Psoas muscle (tissue), 8 donors: ENCODE data around the gene COL25A1. TPM values are rescaled to one million over a fixed set of nuclear protein-coding genes. Genes with fewer than 3 reads are reported as not detected.
A peak's percentile ranks its signal among the peaks of the same experiment; 100 is the strongest.

Source experiments
- ATAC-seq, 4 donors: fragments of 200-7000 bp; cut with Tn5 transposase; one replicate each; pipeline ENCODE4 v1.9.1; 2020; ENCODE audit warnings: moderate library complexity in 3 of 4, mild to moderate bottlenecking in 2 of 4
- DNase-seq, 2 donors: peaks; one replicate each; pipeline ENCODE4 v3.0.0-alpha.2; 2020
- H3K27ac ChIP-seq: fragments of 200-600 bp; one replicate; pipeline ENCODE4 v1.8.0; 2022
- H3K27me3 ChIP-seq, 3 donors: fragments of 200-600 bp in 1 of 3; one replicate each; pipeline versions ENCODE4 v1.6.1 to v1.8.0; 2013 to 2022; ENCODE audit warnings: low read length in 2 of 3, mild to moderate bottlenecking in 2 of 3, moderate library complexity in 1 of 3; ENCODE audit not compliant: insufficient read depth in 3 of 3
- H3K36me3 ChIP-seq, 2 donors: fragments of 200-600 bp in 1 of 2; one replicate each; pipeline versions ENCODE4 v1.6.1 to v1.8.0; 2013 to 2022; ENCODE audit warnings: low read depth in 1 of 2, mild to moderate bottlenecking in 1 of 2, moderate library complexity in 1 of 2; ENCODE audit not compliant: insufficient read depth in 1 of 2
- H3K4me1 ChIP-seq: fragments of 200-600 bp; one replicate; pipeline ENCODE4 v1.8.0; 2022
- H3K4me3 ChIP-seq: fragments of 200-600 bp; one replicate; pipeline ENCODE4 v1.8.0; 2022; ENCODE audit warnings: mild to moderate bottlenecking
- H3K9me3 ChIP-seq: fragments of 200-600 bp; one replicate; pipeline ENCODE4 v1.8.0; 2022
- CTCF ChIP-seq: fragments of 200-600 bp; IDR thresholded peaks from one replicate; pipeline ENCODE4 v1.8.0; 2022; ENCODE audit warnings: antibody characterized with exemption
- WGBS, 3 donors: extraction: QIAGEN DNeasy Blood & Tissue Kit; methylation state at CpG; one replicate each; pipeline versions ENCODE4 v1.1.6 to v1.1.7; 2013; 5-methylcytosine and 5-hydroxymethylcytosine counted together
- intact Hi-C, 2 donors: fragments of 100-400 bp; cut with DNase I; formaldehyde crosslinking; loops; one replicate each; pipeline versions ENCODE4 v1.11.0 to v1.14.2; 2022
- polyA plus RNA-seq, 3 donors: library from polyadenylated mRNA; stranded (reverse); fragments of 200-250 nt; gene quantifications; one replicate each; pipeline ENCODE4 v1.2.3, GENCODE V29; 2013
- total RNA-seq, 4 donors: library from RNA; stranded (reverse); fragmentation: NEBNext Ultra II Directional in 2 of 4; extraction: Animal tissue kit (Norgen Biotek cat#: 25700) in 2 of 4; gene quantifications; one replicate each; pipeline versions ENCODE4 v1.2.1 to v1.2.4, GENCODE V29; 2021 to 2023
- donor health status: healthy with polysubstance abuse.
- donor health status: DM: no; HTN: no; CAD: no; lungs with moderate emphysema.
- donor health status: Bipolar disorder and iron deficiency.
- donor health status: healthy.
- donor health status: DM: yes; HTN: yes; CAD: no.
- donor health status: DM: no; HTN: no; CAD: no.
- donor health status: DM: no; HTN: no; CAD: no.
- donor health status: DM: yes; HTN: yes; CAD: no.

Gene COL25A1
- total and polyA plus RNA-seq, 7 donors = 0.14 to 1.5 (median 0.36) TPM

GRCh38 chr4:109186458-109186945 is 116.0 kb downstream of the COL25A1 start:
- WGBS, 3 donors = 70 to 82% (median 77%) methylated on average over 4 of the region's 4 CpGs
- DNase-seq = no peak
- no peaks in the 10 kb centered on the region for H3K9me3 ChIP-seq
- TF ChIP-seq CTCF = no peak
- H3K4me1 ChIP-seq = peaks cover 4% of the 10 kb centered on the region
- intact Hi-C loops = no loop called here
- H3K27ac ChIP-seq = no peak overlapping the region
- ATAC-seq = no peak
- H3K36me3 ChIP-seq = no peaks in the 10 kb centered on the region
- H3K27me3 ChIP-seq = no peaks in the 10 kb centered on the region
- H3K4me3 ChIP-seq = no peak overlapping the region

GRCh38 chr4:109185951-109186350 is 116.5 kb downstream of the COL25A1 start:
- Histone ChIP-seq H3K27me3 (no peaks in the 10 kb centered on the region), H3K36me3 (no peaks in the 10 kb centered on the region), H3K4me1 (peaks cover 4% of the 10 kb centered on the region), H3K27ac (no peak overlapping the region), H3K9me3 (no peaks in the 10 kb centered on the region), H3K4me3 (no peak overlapping the region)
- intact Hi-C loops = loop anchor here in 1 of 2 donors (2.0 kb wide), 1 partner anchor 29 kb away; no protein-coding TSS in a partner anchor
- DNase-seq = no peak
- no peak for ATAC-seq
- TF ChIP-seq CTCF = no peak
- WGBS, 3 donors = 59 to 69% (median 66%) methylated on average over 7 of the region's 7 CpGs

- H3K9me3 ChIP-seq = no peaks in the 10 kb centered on the region
- no peaks in the 10 kb centered on the region for H3K36me3 ChIP-seq
- peaks cover 4% of the 10 kb centered on the region for H3K4me1 ChIP-seq
- no peak overlapping the region for H3K4me3 ChIP-seq
- ATAC-seq (no peak), DNase-seq (no peak)
- intact Hi-C loops = loop anchor here in 1 of 2 donors (2.0 kb wide), 1 partner anchor 29 kb away; no protein-coding TSS in a partner anchor
- TF ChIP-seq CTCF = no peak
- no peaks in the 10 kb centered on the region for H3K27me3 ChIP-seq
- no peak overlapping the region for H3K27ac ChIP-seq
- WGBS, 3 donors = 75 to 77% (median 76%) methylated on average over 2 of the region's 2 CpGs
Measured at GRCh38 chr4:109185548-109185947, 116.9 kb downstream of the COL25A1 start.

GRCh38 chr4:109184491-109184961 is 117.9 kb downstream of the COL25A1 start:
- peak; percentile 74 to 98 (median 88) for ATAC-seq
- TF ChIP-seq CTCF = no peak
- H3K4me3 ChIP-seq = no peak overlapping the region
- H3K4me1 ChIP-seq = peaks cover 4% of the 10 kb centered on the region
- no peaks in the 10 kb centered on the region for H3K27me3 ChIP-seq
- intact Hi-C loops = loop anchor here in 1 of 2 donors (2.0 kb wide), 1 partner anchor 30 kb away; no protein-coding TSS in a partner anchor
- H3K27ac ChIP-seq = peak overlapping the region; percentile 25
- no peaks in the 10 kb centered on the region for H3K36me3 ChIP-seq
- H3K9me3 ChIP-seq = no peaks in the 10 kb centered on the region
- peak in 1 of 2 donors; percentile 61 for DNase-seq
- WGBS, 3 donors = 15 to 29% (median 17%) methylated on average over 3 of the region's 3 CpGs
